ENCODE results near the gene CAPN2.

The CAPN2 gene

GRCh38 chr1:223763881-223764280 is 51.5 kb downstream of the CAPN2 start:
- no peak for DNase-seq

DNA sequence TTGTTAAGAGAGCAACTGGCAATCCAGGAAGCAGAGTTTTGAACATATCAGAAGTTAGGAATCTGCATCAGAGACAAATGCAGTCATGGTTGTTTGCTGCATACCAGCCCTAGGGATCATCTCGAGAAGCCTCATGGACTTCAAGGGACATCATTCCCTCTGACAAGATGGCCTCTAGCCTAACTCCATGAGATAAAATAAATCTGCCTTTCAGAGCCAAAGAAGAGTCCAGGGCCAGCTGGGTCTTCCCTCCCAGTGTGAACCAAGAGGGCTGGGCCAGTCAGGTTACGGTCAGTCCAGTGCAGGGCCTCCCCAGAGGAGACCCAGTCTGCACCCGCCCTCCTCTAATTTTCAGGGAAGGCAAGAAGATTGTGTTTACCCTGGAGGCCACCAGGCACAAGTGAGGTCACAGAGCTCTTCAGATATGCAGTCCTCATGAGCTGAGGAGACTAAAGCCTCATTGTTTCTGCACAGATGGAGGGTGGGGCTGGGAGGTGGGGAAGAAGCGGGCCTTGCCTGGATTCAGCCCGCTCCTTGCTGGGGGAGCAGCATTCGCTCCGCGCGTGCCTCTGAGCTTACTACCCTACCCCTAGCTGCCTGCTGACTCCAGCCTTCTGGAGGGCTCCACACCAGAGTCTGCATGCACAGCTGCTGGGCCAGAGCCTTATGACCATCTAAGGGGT is 52.8 kb downstream of the CAPN2 start:
- DNase-seq: no peak

DNA sequence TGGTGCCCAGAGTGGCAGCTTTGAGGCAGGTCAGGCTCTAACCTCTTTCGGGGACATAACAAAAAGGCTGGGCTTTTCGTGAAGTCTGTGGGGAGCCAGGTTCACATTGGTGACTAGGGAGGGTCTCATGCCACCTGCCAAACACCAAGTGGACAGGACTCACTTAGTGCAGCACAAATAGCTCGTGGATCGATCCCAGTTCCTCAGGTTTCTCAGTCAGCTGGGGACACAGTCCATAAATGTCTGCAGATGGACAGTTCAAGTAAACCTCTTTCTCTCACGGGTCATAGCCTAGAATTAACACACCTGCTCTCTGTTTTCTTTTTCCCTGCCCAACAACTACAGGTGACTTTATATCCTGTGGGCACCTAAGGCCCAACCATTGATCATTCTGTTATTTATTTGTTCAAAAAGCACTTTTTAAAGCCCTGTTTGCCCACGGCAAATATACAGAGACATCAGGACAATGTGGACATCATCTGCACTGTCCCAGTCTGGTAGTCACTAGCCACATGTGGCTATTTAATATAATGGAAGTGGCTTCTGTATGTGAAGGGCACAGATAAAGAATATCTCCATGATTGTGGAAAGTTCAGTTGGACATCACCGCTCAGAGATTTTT is 53.5 kb downstream of the CAPN2 start:
- DNase-seq: no peak

- DNase-seq: no peak
Measured at GRCh38 chr1:223770621-223771315, 58.4 kb downstream of the CAPN2 start.

DNA sequence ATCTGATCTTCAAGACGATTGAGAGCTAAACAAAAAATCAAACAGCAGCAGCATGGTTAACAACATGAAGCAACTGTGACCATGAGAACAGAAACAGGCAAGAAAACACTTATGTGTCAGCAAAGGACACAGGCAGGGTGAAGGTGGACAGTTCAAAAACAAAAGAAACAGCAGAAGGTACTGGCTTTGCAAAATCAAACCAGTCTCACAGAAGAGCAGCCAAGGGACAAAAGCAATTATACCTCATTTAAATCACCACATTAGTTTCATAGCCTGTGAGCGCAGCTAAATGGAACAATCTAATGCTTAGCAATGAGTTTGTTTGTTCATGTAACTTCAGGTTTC is 59.1 kb downstream of the CAPN2 start:
- no peak for DNase-seq

- DNase-seq: peak; percentile 18
Measured at GRCh38 chr1:223771814-223772770, 59.8 kb downstream of the CAPN2 start.

DNA sequence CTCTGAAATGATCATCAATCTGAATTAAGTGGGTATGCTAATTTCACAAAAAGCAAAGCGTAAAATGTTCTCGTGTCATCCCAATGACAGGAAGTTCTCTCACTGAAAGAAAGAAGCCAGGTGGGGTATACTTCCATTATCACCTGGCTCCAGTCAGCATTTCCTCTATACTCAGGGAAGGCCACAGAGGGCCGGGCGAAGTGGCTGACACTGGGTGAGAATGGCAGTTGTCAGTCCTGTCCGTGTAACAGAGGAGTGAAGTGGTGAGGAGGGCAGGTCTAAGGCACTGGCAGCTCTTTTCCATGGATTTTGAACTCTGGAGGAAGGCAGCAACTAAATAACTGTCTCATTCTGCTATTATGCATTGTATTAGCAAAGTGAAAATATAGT is 60.4 kb downstream of the CAPN2 start:
- no peak for DNase-seq

- DNase-seq: no peak
Measured at GRCh38 chr1:223774134-223774814, 61.9 kb downstream of the CAPN2 start.

GRCh38 chr1:223775054-223775453 is 62.7 kb downstream of the CAPN2 start:
- DNase-seq: no peak

- DNase-seq: no peak
Measured at GRCh38 chr1:223775711-223776074, 63.4 kb downstream of the CAPN2 start.

DNA sequence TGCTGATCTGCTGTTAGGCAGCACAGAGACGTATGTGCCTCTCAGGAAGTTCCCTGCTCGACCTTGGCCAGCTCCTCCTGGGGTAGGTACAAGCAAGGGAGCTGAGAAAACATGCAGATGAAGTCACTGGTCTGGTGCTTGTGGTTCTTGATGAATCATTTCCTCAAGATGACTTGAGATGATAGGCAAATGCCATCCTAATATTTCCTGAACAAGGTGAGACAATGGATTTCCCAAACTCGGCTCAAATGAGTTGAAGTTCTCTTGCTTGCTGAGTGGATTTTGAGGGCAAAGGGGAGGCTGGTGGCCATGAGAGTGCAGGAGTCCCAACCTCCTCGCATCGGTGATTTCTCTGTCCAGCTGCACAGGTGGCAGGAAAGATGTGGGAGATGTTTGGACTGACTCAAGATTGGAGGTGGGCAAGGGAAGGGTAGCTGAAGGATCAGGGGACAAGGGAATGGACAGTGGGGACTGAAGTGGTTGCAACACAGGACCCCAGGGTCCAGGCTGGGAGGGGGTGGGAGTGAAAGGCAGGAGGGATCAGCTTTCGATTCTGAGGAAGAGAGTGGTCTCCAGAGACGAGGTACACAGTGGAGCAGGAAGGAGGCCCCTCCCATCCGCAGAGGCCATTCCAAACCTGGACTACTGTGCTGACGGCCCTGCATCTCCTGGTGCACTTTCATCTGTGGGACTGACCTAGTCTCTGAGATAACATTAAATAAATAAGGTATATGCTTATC is 63.9 kb downstream of the CAPN2 start:
- DNase-seq: peak; percentile 45

DNA sequence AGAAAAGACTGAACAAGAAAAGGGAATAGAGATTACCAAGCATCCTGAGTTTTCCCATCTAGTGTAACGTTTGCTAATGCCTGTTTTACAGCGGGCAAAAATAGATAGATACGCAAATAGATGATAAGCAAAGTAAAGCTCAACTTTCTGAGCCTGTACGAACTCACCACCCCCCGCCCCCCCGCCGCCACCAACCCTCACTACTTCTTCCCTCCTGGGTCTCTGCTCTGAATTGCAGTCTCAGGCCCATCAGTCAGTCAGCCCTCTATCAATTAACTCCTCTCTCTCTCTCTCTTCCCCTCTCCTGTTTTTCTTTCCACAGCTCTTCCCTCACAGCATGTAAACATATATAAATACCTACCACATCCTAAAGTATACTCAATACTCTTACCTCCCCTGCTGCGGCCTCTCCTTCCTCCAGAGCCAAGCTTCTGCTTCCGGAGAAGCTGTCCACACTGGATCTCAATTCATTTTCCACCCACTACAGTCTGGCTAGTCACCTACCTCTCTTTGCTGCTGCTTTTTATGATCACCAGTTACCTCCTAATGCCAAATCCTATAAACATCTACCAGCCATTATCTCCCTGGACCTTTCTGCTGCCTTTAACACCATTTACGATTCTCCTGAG is 64.6 kb downstream of the CAPN2 start:
- no peak for DNase-seq

- no peak for DNase-seq
Measured at GRCh38 chr1:223780318-223780717, 68.0 kb downstream of the CAPN2 start.

DNA sequence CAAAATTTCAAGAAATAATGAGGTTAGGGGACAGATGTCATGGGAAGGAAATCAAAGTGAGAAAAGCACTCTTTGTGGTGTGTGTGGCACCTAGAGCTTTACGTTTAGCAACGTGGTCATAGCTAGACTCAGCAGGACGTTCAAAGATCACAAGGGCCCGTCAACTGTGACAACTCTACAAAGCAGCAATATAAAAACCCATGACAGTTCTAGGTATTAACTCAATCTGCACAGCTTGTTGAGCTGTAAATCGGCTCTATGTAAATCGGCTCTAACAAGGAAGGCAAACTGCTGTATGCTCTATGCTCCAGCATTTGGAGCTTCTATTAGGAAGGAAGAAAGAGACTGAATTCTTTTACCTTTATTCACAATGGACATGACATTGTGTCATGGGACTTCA is 68.6 kb downstream of the CAPN2 start:
- DNase-seq: no peak

- no peak for DNase-seq
Measured at GRCh38 chr1:223783676-223784075, 71.3 kb downstream of the CAPN2 start.

DNA sequence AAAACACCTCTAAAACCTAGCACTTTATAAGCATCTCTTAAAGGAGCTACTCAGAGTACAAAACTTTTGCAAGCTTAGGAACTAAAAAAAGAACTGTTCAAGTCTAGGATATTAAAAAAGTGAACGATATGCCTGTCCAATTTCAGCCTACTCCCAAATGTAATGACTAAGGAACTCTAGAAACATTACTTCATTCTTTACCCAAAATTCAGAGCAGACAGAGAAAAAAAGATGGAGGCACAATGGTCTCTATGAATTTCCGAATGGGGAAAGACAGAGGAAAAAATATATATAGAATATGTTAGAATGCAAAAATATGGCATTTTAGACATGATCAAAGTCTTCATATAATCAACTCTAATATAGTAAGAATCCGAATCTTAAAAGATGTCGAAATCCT is 72.2 kb downstream of the CAPN2 start:
- DNase-seq: no peak

DNA sequence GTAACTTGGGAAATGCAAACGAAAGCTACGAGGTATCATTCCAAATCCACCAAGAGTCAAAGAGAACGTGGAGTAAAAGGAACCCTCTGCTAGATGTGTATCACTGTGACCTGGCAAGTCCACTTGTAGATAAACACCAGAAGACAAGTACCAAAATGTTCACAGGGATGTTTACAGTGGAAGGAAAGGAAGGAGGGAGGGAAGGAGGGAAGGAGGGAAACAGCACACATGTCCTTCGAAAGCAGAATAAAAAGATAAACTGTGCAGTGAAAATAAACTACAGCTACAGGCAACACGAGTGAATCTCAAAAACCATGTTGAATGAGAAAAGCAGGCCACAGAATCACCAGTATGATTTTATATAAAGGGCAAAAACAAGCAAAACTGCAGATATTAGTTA is 73.5 kb downstream of the CAPN2 start:
- DNase-seq: no peak

GRCh38 chr1:223788746-223789415 is 76.5 kb downstream of the CAPN2 start:
- DNase-seq: no peak

DNA sequence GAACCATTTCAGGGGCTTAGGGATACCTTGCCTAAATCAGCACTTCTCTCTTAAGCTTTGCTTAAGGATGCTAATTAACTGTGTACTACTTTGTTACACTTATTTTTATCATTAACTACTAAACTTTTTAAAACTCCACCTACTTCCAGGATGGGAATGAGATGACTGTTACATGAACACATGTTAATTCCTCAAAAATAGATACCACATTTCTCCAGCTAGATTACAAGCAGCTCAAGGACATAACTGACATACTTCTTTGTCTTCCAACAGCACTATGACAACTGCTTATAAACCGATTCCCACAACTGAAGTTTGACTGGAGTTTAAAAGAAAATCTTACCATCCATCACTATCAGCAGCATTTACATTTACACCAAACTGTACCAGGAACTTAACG is 79.7 kb downstream of the CAPN2 start:
- no peak for DNase-seq

GRCh38 chr1:223793716-223794115 is 81.4 kb downstream of the CAPN2 start:
- DNase-seq: no peak

All from activated naive CD4-positive, alpha-beta T cell treated with Interleukin-2 at 50 U/mL for 16 hours (primary cell).